Stimulated activated naive B cell treated with anti-CD40 and anti-IgM and Interleukin-4, amounts not matched to agents 10 μg/mL and 1 μg/mL and 100 μg/mL, for 72 hours (primary cell): ENCODE data around the gene STARD13.
A peak's percentile ranks its signal among the peaks of the same experiment; 100 is the strongest.

ENCODE experiments used
- ATAC-seq, 2 donors: fragments of 150-1000 bp; cut with Tn5 transposase; replicated peaks; 2 replicates each; pipeline ENCODE4 v1.10.0; 2021; ENCODE audit warnings: moderate library complexity in 1 of 2
- DNase-seq: peaks from one replicate; pipeline ENCODE4 v3.0.0; 2021
- H3K27ac Mint-ChIP-seq: one replicate; pipeline ENCODE4 v1.8.0; 2022; ENCODE audit warnings: mild to moderate bottlenecking, mixed read lengths
- H3K27me3 Mint-ChIP-seq, 2 donors: one replicate each; pipeline ENCODE4 v1.8.0; 2022; ENCODE audit warnings: mixed read lengths in 2 of 2
- H3K36me3 Mint-ChIP-seq, 2 donors: one replicate each; pipeline ENCODE4 v1.8.0; 2022; ENCODE audit warnings: mixed read lengths in 2 of 2, mild to moderate bottlenecking in 1 of 2
- H3K4me1 Mint-ChIP-seq, 2 donors: one replicate each; pipeline ENCODE4 v1.8.0; 2022; ENCODE audit warnings: mixed read lengths in 2 of 2, mild to moderate bottlenecking in 1 of 2
- H3K4me3 Mint-ChIP-seq, 2 donors: one replicate each; pipeline ENCODE4 v1.8.0; 2022; ENCODE audit warnings: mild to moderate bottlenecking in 2 of 2, mixed read lengths in 2 of 2, moderate library complexity in 1 of 2
- H3K9me3 Mint-ChIP-seq, 2 donors: one replicate each; pipeline ENCODE4 v1.8.0; 2022; ENCODE audit warnings: mixed read lengths in 2 of 2, mild to moderate bottlenecking in 1 of 2

The STARD13 gene

GRCh38 chr13:33191425-33192210 lies 93.9 kb downstream of the STARD13 start:
- Mint-ChIP-seq H3K27me3 (peaks cover 0 to 3% of the 10 kb centered on the region in 2 donors), H3K4me1 (peaks cover 7 to 9% of the 10 kb centered on the region in 2 donors), H3K4me3 (no peak overlapping the region), H3K27ac (no peak overlapping the region), H3K36me3 (no peaks in the 10 kb centered on the region), H3K9me3 (no peaks in the 10 kb centered on the region)
- ATAC-seq (no peak), DNase-seq (no peak)

- Mint-ChIP-seq H3K4me3 (no peak overlapping the region), H3K9me3 (no peaks in the 10 kb centered on the region), H3K4me1 (peaks cover 5 to 7% of the 10 kb centered on the region in 2 donors), H3K27ac (no peak overlapping the region), H3K36me3 (no peaks in the 10 kb centered on the region), H3K27me3 (peaks cover 0 to 3% of the 10 kb centered on the region in 2 donors)
- no peak for DNase-seq
- no peak for ATAC-seq
Observed at GRCh38 chr13:33189470-33189869, 96.1 kb downstream of the STARD13 start.

GRCh38 chr13:33188093-33188882 lies 97.3 kb downstream of the STARD13 start:
- no peaks in the 10 kb centered on the region for H3K9me3 Mint-ChIP-seq
- peaks cover 5 to 7% of the 10 kb centered on the region in 2 donors for H3K4me1 Mint-ChIP-seq
- no peak overlapping the region for H3K27ac Mint-ChIP-seq
- DNase-seq (no peak), ATAC-seq (peak in 1 of 2 donors; percentile 10)
- H3K36me3 Mint-ChIP-seq = no peaks in the 10 kb centered on the region
- H3K4me3 Mint-ChIP-seq = no peak overlapping the region
- peaks cover 0 to 8% of the 10 kb centered on the region in 2 donors for H3K27me3 Mint-ChIP-seq

GRCh38 chr13:33186861-33187291 lies 98.7 kb downstream of the STARD13 start:
- H3K4me3 Mint-ChIP-seq = no peak overlapping the region
- no peak overlapping the region for H3K27ac Mint-ChIP-seq
- peaks cover 0 to 13% of the 10 kb centered on the region in 2 donors for H3K27me3 Mint-ChIP-seq
- ATAC-seq (peak in 1 of 2 donors; percentile 39), DNase-seq (no peak)
- peaks cover 5 to 7% of the 10 kb centered on the region in 2 donors for H3K4me1 Mint-ChIP-seq
- H3K36me3 Mint-ChIP-seq = no peaks in the 10 kb centered on the region
- H3K9me3 Mint-ChIP-seq = no peaks in the 10 kb centered on the region

GRCh38 chr13:33185853-33186252 lies 99.7 kb downstream of the STARD13 start:
- DNase-seq (no peak), ATAC-seq (no peak)
- no peaks in the 10 kb centered on the region for H3K36me3 Mint-ChIP-seq
- H3K4me3 Mint-ChIP-seq = no peak overlapping the region
- peaks cover 5 to 7% of the 10 kb centered on the region in 2 donors for H3K4me1 Mint-ChIP-seq
- H3K27ac Mint-ChIP-seq = no peak overlapping the region
- H3K9me3 Mint-ChIP-seq = no peaks in the 10 kb centered on the region
- H3K27me3 Mint-ChIP-seq = peaks cover 0 to 13% of the 10 kb centered on the region in 2 donors

GRCh38 chr13:33184530-33184929 lies 101.0 kb downstream of the STARD13 start:
- H3K4me1 Mint-ChIP-seq = peaks cover 5 to 7% of the 10 kb centered on the region in 2 donors
- peaks cover 0 to 10% of the 10 kb centered on the region in 2 donors for H3K27me3 Mint-ChIP-seq
- ATAC-seq (no peak), DNase-seq (no peak)
- H3K36me3 Mint-ChIP-seq = no peaks in the 10 kb centered on the region
- H3K27ac Mint-ChIP-seq = no peak overlapping the region
- H3K9me3 Mint-ChIP-seq = no peaks in the 10 kb centered on the region
- H3K4me3 Mint-ChIP-seq = no peak overlapping the region

GRCh38 chr13:33184112-33184490 lies 101.5 kb downstream of the STARD13 start:
- no peak for DNase-seq
- ATAC-seq = no peak
- no peak overlapping the region for H3K27ac Mint-ChIP-seq
- peaks cover 0 to 9% of the 10 kb centered on the region in 2 donors for H3K27me3 Mint-ChIP-seq
- H3K4me1 Mint-ChIP-seq = peaks cover 5 to 7% of the 10 kb centered on the region in 2 donors
- no peak overlapping the region for H3K4me3 Mint-ChIP-seq
- no peaks in the 10 kb centered on the region for H3K9me3 Mint-ChIP-seq
- no peaks in the 10 kb centered on the region for H3K36me3 Mint-ChIP-seq

GRCh38 chr13:33183431-33184111 lies 102.0 kb downstream of the STARD13 start:
- H3K4me1 Mint-ChIP-seq = peaks cover 5 to 7% of the 10 kb centered on the region in 2 donors
- ATAC-seq = no peak
- DNase-seq = no peak
- no peak overlapping the region for H3K27ac Mint-ChIP-seq
- peaks cover 0 to 9% of the 10 kb centered on the region in 2 donors for H3K27me3 Mint-ChIP-seq
- no peaks in the 10 kb centered on the region for H3K36me3 Mint-ChIP-seq
- H3K9me3 Mint-ChIP-seq = no peaks in the 10 kb centered on the region
- H3K4me3 Mint-ChIP-seq = no peak overlapping the region

GRCh38 chr13:33182729-33183128 lies 102.8 kb downstream of the STARD13 start:
- peaks cover 5 to 7% of the 10 kb centered on the region in 2 donors for H3K4me1 Mint-ChIP-seq
- no peaks in the 10 kb centered on the region for H3K36me3 Mint-ChIP-seq
- ATAC-seq (no peak), DNase-seq (no peak)
- H3K27ac Mint-ChIP-seq = no peak overlapping the region
- no peaks in the 10 kb centered on the region for H3K9me3 Mint-ChIP-seq
- H3K4me3 Mint-ChIP-seq = no peak overlapping the region
- peaks cover 0 to 9% of the 10 kb centered on the region in 2 donors for H3K27me3 Mint-ChIP-seq

GRCh38 chr13:33181264-33181663 lies 104.3 kb downstream of the STARD13 start:
- no peak overlapping the region for H3K4me3 Mint-ChIP-seq
- DNase-seq (no peak), ATAC-seq (no peak)
- peaks cover 0 to 9% of the 10 kb centered on the region in 2 donors for H3K27me3 Mint-ChIP-seq
- H3K4me1 Mint-ChIP-seq = no peaks in the 10 kb centered on the region
- no peaks in the 10 kb centered on the region for H3K36me3 Mint-ChIP-seq
- no peak overlapping the region for H3K27ac Mint-ChIP-seq
- H3K9me3 Mint-ChIP-seq = peaks cover 0 to 2% of the 10 kb centered on the region in 2 donors

GRCh38 chr13:33180122-33180804 lies 105.3 kb downstream of the STARD13 start:
- ATAC-seq = no peak
- peaks cover 0 to 2% of the 10 kb centered on the region in 2 donors for H3K9me3 Mint-ChIP-seq
- DNase-seq = no peak

GRCh38 chr13:33179463-33179862 lies 106.1 kb downstream of the STARD13 start:
- Mint-ChIP-seq H3K4me3 (no peak overlapping the region), H3K9me3 (peaks cover 0 to 2% of the 10 kb centered on the region in 2 donors), H3K36me3 (no peaks in the 10 kb centered on the region), H3K27ac (no peak overlapping the region), H3K27me3 (peaks cover 0 to 9% of the 10 kb centered on the region in 2 donors), H3K4me1 (no peaks in the 10 kb centered on the region)
- no peak for ATAC-seq
- DNase-seq = no peak

More at GRCh38 chr13:33180122-33180804, 105.3 kb downstream of the STARD13 start:
- Mint-ChIP-seq H3K27me3 (peaks cover 0 to 9% of the 10 kb centered on the region in 2 donors), H3K36me3 (no peaks in the 10 kb centered on the region), H3K27ac (no peak overlapping the region), H3K4me1 (no peaks in the 10 kb centered on the region), H3K4me3 (no peak overlapping the region)

GRCh38 chr13:33178209-33178840 lies 107.2 kb downstream of the STARD13 start:
- H3K9me3 Mint-ChIP-seq = peaks cover 0 to 2% of the 10 kb centered on the region in 2 donors
- H3K27ac Mint-ChIP-seq = no peak overlapping the region
- no peaks in the 10 kb centered on the region for H3K36me3 Mint-ChIP-seq
- no peaks in the 10 kb centered on the region for H3K4me1 Mint-ChIP-seq
- ATAC-seq (no peak), DNase-seq (no peak)
- H3K4me3 Mint-ChIP-seq = no peak overlapping the region
- peaks cover 0 to 5% of the 10 kb centered on the region in 2 donors for H3K27me3 Mint-ChIP-seq
